Measurements from ENCODE around the gene SLC12A6.
"Not testable (repeated sequence)": the region's sequence is repeated elsewhere in the genome, so short reads cannot be mapped to it uniquely, and the experiment has no call there.

Gene SLC12A6

DNA sequence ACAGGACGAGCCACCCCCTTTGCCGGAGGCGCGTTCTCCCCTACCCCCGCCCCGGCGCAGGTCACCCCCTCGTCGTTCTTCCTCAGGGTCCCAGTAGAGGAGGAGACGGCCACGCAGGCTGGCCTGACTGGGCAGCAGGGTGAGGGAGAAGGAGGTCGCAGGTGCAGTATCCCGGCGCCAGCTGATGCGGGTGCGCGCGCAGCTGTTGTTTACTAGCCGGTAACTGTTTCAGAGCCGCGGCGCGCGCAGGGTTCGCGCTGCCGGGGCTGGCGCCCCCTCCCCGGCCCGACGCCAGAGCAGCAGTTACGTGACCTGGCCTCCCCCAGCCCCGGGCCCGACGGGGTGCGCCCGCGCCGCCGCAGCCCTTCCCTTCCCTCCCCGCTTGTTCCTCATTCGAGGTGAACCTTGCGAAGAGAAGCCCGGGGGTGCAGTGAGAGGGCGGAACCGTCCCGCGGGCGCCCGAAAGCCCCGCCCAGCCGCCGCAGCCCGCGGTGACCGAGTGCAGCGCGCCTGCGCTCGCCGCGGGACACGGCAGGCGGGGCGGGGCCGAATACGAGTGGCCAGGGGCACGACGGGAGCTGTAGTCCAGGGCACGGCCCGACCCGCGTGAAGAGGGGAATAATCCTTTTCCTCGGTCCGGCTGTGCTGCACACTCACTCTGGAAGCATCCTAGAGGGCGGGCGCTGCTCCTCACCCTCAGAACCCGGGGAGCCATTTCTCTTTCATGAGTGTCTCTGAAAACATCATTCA is at the start of gene SLC12A6:
SLC12A6 (minus strand) TSS at position 225 of the 750 bp plus-strand sequence. CDS start 1,101 bp downstream, outside the sequence.
- H3K4me3 ChIP-seq (ENCODE audit: low read depth, low read length): peak within 1 kb of the TSS; percentile 83
- TF ChIP-seq, protein P1, sequence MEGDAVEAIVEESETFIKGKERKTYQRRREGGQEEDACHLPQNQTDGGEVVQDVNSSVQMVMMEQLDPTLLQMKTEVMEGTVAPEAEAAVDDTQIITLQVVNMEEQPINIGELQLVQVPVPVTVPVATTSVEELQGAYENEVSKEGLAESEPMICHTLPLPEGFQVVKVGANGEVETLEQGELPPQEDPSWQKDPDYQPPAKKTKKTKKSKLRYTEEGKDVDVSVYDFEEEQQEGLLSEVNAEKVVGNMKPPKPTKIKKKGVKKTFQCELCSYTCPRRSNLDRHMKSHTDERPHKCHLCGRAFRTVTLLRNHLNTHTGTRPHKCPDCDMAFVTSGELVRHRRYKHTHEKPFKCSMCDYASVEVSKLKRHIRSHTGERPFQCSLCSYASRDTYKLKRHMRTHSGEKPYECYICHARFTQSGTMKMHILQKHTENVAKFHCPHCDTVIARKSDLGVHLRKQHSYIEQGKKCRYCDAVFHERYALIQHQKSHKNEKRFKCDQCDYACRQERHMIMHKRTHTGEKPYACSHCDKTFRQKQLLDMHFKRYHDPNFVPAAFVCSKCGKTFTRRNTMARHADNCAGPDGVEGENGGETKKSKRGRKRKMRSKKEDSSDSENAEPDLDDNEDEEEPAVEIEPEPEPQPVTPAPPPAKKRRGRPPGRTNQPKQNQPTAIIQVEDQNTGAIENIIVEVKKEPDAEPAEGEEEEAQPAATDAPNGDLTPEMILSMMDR (IDR thresholded peaks at IDR 0.05; ENCODE audit: borderline replicate concordance, insufficient read depth, low read depth, low read length): no peak

DNA sequence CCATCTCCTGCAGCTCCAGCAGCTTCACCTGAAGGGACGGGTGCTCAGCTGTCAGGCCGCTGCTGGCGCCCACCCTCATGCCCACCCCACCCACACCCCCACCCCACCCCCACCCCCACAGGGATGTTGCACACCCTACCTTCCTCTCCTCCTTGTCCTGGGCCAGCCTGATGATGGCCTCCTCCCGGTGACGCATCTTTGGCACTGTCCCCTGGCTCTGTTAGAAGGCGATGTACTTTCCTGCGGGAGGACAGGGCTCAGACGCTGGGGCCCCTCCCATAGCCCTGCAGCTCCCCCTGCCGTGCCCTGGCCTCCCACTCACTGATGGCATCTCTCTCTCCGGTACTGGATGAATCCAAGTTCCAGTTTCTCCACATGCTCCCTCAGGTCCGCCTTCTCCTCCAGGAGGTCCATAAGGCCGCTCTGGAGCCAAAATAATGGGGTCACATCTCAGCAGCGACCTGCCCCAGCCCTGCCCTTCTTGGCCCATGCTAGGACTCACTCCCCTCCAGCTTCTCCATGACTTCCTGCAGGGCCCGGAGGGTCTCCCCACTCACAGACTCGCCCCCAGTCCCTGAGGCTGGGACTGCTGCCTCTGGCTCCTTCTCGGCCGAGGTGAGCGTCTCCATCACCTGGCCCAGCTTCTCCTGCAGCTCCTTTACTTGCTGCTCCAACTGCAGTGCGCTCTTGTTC is 44.4 kb upstream of the SLC12A6 start:
- H3K4me3 ChIP-seq (ENCODE audit: low read depth, low read length): not testable (repeated sequence)

DNA sequence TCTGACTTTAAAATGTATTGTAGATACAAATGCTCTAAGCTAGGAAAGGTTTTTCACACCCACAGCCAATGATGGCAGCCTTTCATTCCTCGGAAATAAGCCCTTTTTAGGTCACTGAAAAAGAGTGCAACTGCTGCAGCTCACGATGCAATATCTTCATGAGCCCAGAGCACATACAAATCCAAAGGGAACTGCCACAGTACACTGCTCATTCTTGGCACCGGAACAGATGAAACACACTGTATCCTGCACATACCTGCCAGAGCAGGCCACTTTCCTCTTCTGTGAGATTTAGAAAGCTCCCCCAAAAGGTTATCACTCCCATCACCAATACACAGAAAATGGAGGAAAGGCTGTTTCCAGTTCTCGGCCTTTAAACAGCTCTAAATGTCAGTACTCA is 42.9 kb upstream of the SLC12A6 start:
- not testable (repeated sequence) for H3K4me3 ChIP-seq (ENCODE audit: low read depth, low read length)

DNA sequence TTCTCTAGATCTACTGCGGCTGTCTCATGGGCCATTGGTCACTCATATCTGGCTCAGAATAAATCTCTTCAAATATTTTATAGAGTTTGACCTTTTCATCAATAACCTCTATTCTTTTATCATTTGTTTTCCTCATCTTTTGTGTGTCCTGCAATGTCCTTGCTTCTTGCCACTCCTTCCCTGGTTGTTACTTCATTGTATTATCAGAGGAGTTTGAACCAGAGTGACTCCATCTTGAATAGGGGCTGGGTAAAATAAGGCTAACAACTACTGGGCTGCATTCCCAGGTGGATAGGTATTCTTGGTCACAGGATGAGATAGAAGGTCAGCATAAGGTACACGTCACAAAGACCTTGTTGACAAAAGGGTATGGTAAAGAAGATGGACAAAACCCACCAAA is 39.3 kb upstream of the SLC12A6 start:
- H3K4me3 ChIP-seq (ENCODE audit: low read depth, low read length): no peak overlapping the region
- TF ChIP-seq, protein P1 (IDR thresholded peaks at IDR 0.05; ENCODE audit: borderline replicate concordance, insufficient read depth, low read depth, low read length): no peak

DNA sequence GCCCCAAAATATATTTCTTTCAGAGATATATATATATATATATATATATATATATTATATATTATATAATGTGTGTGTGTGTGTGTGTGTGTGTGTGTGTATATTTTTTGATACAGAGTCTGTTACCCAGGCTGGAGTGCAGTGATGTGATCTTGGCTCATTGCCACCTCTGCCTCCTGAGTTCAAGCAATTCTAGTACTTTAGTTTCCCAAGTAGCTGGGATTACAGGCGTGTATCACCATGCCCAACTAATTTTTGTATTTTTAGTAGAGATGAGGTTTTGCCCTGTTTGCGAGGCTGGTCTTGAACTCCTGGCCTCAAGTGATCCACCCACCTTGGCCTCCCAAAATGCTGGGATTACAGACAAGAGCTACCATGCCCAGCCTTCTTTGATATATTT is 38.0 kb upstream of the SLC12A6 start:
- H3K4me3 ChIP-seq (ENCODE audit: low read depth, low read length): not testable (repeated sequence)

DNA sequence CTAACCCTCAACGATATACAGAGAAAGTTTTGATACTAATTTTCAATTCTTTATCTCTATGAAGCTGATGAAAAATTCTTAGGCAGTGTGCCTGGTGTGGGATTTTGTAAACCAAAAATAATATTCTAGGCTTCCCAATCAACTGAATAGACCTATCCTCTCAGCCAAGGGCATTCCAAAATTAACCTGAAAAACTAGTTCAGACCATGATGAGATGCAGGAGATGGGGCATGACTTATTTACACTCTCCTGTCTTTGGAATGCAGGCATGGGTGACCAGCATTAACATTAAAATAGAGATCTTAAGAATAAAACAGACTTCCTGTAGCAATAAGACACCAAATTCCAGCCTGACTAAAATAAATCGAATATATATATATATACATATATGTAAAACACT is 37.2 kb upstream of the SLC12A6 start:
- no peak overlapping the region for H3K4me3 ChIP-seq (ENCODE audit: low read depth, low read length)
- TF ChIP-seq, protein P1 (IDR thresholded peaks at IDR 0.05; ENCODE audit: borderline replicate concordance, insufficient read depth, low read depth, low read length): no peak

DNA sequence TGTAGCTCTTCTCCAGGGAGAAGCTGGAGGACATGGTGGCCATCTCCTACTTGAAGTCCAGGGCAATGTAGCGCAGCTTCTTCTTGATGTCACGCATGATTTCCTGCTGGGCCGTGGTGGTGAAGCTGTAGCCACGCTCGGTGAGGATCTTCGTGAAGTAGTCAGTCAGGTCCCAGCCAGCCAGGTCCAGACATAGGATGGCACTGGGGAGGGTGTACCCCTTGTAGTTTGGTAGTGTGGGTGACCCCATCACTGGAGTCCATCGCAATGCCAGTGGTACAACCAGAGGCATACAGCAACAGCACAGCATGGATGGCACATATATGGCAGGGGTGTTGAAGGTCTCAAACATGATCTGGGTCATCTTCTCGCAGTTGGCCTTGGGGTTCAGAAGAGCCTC is 36.4 kb upstream of the SLC12A6 start:
- TF ChIP-seq, protein P1 (IDR thresholded peaks at IDR 0.05; ENCODE audit: borderline replicate concordance, insufficient read depth, low read depth, low read length): no peak
- H3K4me3 ChIP-seq (ENCODE audit: low read depth, low read length): no peak overlapping the region

DNA sequence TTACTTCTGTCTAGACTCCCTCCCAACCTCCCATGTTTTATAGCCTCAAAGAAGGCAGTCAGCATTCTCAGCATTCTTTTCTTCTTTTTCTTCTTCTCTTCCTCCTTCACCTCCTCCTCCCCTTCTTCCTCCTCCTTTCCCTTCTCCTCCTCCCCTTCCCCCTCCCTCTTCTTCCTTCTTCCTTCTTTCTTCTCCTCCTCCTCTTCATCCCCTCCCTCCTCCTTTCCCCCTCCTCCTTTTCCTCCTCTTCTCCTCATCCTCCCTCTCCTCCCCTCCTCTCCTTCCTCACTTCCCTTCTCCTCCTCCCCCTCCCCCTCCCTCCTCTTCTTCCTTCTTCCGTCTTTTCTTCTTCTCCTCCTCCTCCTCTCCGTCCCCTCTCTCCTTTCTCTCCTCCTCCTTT is 33.1 kb upstream of the SLC12A6 start:
- TF ChIP-seq, protein P1 (IDR thresholded peaks at IDR 0.05; ENCODE audit: borderline replicate concordance, insufficient read depth, low read depth, low read length): no peak
- no peak overlapping the region for H3K4me3 ChIP-seq (ENCODE audit: low read depth, low read length)
